IPS DF 6.9 (cell line): ENCODE results near the gene CDH4.

Experiments
- DNase-seq: peaks from one replicate; pipeline ENCODE4 v3.0.0-alpha.2; 2013; ENCODE audit warnings: low read depth, low spot score
- H3K27ac ChIP-seq: one replicate; pipeline ENCODE4 v1.5.1; 2013; ENCODE audit warnings: low read length, control low read depth
- H3K27me3 ChIP-seq: 2 replicates; pipeline ENCODE4 v1.6.1; 2013; ENCODE audit warnings: mild to moderate bottlenecking, low read length; ENCODE audit not compliant: control insufficient read depth, insufficient read depth
- H3K36me3 ChIP-seq: 2 replicates; pipeline ENCODE4 v1.6.1; 2013; ENCODE audit warnings: low read length; ENCODE audit not compliant: control insufficient read depth, insufficient read depth
- H3K4me1 ChIP-seq: 2 replicates; pipeline ENCODE4 v1.6.1; 2013; ENCODE audit warnings: low read length; ENCODE audit not compliant: control insufficient read depth, insufficient read depth
- H3K4me3 ChIP-seq: 2 replicates; pipeline ENCODE4 v1.5.1; 2013; ENCODE audit warnings: mild to moderate bottlenecking, low read length
- H3K9me3 ChIP-seq: 2 replicates; pipeline ENCODE4 v1.6.1; 2013; ENCODE audit warnings: low read length, inconsistent platforms; ENCODE audit not compliant: control insufficient read depth, insufficient read depth
- WGBS: extraction: QIAGEN DNeasy Blood & Tissue Kit; methylation state at CpG from one replicate; pipeline ENCODE4 v1.1.7; 2013; ENCODE audit warnings: mixed read lengths, missing lambda C conversion rate; ENCODE audit not compliant: insufficient read length, insufficient coverage; 5-methylcytosine and 5-hydroxymethylcytosine counted together

CDH4 gene

GRCh38 chr20:61308477-61308774 is 56.4 kb downstream of the CDH4 start:
- Histone ChIP-seq H3K27me3 (no peaks in the 10 kb centered on the region), H3K27ac (no peak overlapping the region), H3K4me1 (peaks cover 5% of the 10 kb centered on the region), H3K36me3 (no peaks in the 10 kb centered on the region), H3K9me3 (no peaks in the 10 kb centered on the region), H3K4me3 (no peak overlapping the region)
- WGBS = no CpG with 5 or more reads among the region's 2 CpGs
- no peak for DNase-seq

- no peaks in the 10 kb centered on the region for H3K9me3 ChIP-seq
- no peak overlapping the region for H3K27ac ChIP-seq
- DNase-seq = no peak
- H3K36me3 ChIP-seq = no peaks in the 10 kb centered on the region
- H3K27me3 ChIP-seq = no peaks in the 10 kb centered on the region
- no CpG with 5 or more reads among the region's 7 CpGs for WGBS
- H3K4me1 ChIP-seq = peaks cover 5% of the 10 kb centered on the region
- no peak overlapping the region for H3K4me3 ChIP-seq
Observed at GRCh38 chr20:61310954-61311353, 58.9 kb downstream of the CDH4 start.

DNA sequence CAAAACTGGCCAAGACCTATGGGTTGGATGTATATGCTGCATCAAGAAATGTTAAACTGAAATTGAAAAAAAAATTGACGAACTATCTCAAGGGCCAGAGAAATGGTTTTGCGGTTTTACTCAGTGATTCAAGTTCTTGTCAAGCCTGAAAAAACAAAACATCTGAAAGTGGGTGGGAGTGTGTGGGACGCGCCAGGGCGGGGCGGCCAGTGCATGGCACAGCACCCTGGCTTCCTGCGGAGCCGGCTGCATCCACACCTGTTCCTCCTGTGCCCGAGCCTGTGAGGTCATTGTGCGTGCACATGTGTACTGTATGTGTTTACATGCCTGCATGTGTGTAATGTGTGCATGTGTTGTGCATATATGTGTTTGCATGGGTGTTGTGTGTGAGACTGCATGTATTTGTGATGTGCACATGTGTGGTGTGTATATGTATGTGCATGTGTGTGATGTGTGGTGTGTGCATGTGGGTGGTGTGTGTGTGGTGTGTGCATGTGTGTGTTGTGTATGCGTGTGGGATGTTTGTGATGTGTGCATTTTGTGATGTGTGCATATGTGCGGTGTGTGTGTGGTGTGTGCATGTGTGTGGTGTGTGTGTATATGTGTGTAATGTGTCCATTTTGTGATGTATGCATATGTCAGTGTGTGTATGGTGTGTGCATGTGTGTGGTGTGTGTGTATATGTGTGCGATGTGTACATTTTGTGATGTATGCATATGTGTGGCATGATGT is 59.8 kb downstream of the CDH4 start:
- 100% methylated on average over 2 of the region's 13 CpGs for WGBS
- Histone ChIP-seq H3K4me3 (no peak overlapping the region), H3K9me3 (no peaks in the 10 kb centered on the region), H3K4me1 (peaks cover 3% of the 10 kb centered on the region), H3K36me3 (no peaks in the 10 kb centered on the region), H3K27me3 (no peaks in the 10 kb centered on the region), H3K27ac (no peak overlapping the region)
- no peak for DNase-seq

DNA sequence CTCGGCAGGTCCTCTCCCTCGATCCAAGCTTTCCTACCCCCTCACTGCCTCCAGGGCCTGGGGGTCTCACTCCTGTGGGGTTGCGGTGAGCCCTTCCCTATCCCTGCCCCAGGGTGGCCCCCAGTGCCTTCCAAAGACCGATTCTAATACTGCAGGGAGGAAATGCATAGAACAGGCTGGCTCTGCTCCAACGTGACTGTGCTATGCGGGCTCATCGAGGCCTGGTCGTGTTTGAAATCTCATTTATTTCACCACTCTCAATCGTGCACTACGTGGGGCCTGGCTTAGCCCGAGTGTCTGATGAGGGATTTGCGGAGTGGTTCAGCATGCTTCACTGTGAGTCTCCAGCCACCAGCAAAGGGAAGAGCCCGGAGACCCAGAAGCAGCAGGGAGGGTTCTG is 60.9 kb downstream of the CDH4 start:
- no CpG with 5 or more reads among the region's 13 CpGs for WGBS
- no peak for DNase-seq
- H3K36me3 ChIP-seq = no peaks in the 10 kb centered on the region
- no peaks in the 10 kb centered on the region; the same call in none of the 2 replicates for H3K4me1 ChIP-seq
- H3K27me3 ChIP-seq = no peaks in the 10 kb centered on the region
- no peak overlapping the region for H3K4me3 ChIP-seq
- H3K27ac ChIP-seq = no peak overlapping the region
- no peaks in the 10 kb centered on the region for H3K9me3 ChIP-seq

DNA sequence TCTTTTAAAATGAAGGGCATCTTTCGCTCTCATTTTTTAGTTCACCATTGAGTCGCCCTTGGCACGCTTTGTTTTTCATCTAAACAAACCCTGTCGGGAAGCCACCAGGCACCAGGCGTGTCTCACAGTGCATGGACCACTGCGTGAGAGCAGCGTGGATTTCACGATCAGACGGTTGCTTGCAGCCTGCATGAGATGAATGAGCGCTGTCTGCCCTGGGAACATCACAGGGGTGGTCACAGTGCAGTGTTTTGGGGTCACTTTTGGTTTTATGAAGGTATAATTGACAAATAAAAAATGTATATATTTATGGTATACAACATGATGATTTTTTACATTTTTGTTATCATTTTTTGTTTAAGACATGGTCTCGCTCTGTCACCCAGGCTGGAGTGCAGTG is 61.3 kb downstream of the CDH4 start:
- DNase-seq = no peak
- H3K4me1 ChIP-seq = no peaks in the 10 kb centered on the region; the same call in none of the 2 replicates
- WGBS = no CpG with 5 or more reads among the region's 11 CpGs
- no peaks in the 10 kb centered on the region for H3K27me3 ChIP-seq
- no peak overlapping the region for H3K27ac ChIP-seq
- H3K9me3 ChIP-seq = no peaks in the 10 kb centered on the region
- H3K36me3 ChIP-seq = no peaks in the 10 kb centered on the region
- no peak overlapping the region for H3K4me3 ChIP-seq

DNA sequence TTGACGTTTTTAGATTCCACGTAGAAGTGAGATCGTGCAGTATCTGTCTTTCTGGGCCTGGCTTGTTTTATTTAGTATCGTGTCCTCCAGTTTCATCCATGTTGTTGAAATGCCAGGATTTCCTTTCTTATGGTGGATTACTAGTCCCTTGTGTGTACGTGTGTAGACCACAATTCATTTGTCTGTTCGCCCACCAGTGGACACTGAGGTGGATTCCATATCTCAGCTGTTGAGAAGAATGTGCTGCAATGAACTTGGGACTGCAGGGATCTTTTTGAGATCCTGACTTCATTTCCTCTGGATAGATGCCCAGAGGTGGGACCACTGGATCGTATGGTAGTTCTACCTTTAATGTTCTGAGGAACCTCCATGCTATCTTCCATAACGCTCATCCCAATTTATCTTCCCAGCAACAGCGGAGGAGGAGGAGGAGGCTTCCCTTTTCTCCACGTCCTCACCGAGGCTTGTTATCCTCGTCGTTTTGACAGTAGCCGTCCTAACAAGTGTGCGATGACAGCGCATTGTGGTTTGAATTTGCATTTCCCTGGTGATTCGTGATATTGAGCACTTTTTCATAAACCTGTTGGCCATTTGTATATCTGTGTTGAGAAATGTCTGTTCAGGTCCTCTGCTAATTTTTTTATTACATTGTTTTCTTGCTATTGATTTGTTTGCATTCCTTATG is 62.4 kb downstream of the CDH4 start:
- Histone ChIP-seq H3K27me3 (no peaks in the 10 kb centered on the region), H3K4me1 (no peaks in the 10 kb centered on the region; the same call in 1 of the 2 replicates), H3K9me3 (no peaks in the 10 kb centered on the region), H3K4me3 (no peak overlapping the region), H3K36me3 (no peaks in the 10 kb centered on the region), H3K27ac (no peak overlapping the region)
- DNase-seq = no peak
- no CpG with 5 or more reads among the region's 17 CpGs for WGBS

- H3K36me3 ChIP-seq = no peaks in the 10 kb centered on the region
- no CpG with 5 or more reads among the region's 9 CpGs for WGBS
- no peak for DNase-seq
- H3K4me3 ChIP-seq = no peak overlapping the region
- H3K9me3 ChIP-seq = no peaks in the 10 kb centered on the region
- H3K27me3 ChIP-seq = no peaks in the 10 kb centered on the region
- H3K4me1 ChIP-seq = no peaks in the 10 kb centered on the region
- no peak overlapping the region for H3K27ac ChIP-seq
Observed at GRCh38 chr20:61315319-61315718, 63.3 kb downstream of the CDH4 start.

- DNase-seq = no peak
- WGBS = no CpG with 5 or more reads among the region's 10 CpGs
- Histone ChIP-seq H3K4me3 (no peak overlapping the region), H3K4me1 (no peaks in the 10 kb centered on the region), H3K9me3 (no peaks in the 10 kb centered on the region), H3K36me3 (no peaks in the 10 kb centered on the region), H3K27ac (no peak overlapping the region), H3K27me3 (no peaks in the 10 kb centered on the region)
Observed at GRCh38 chr20:61316346-61316745, 64.3 kb downstream of the CDH4 start.

DNA sequence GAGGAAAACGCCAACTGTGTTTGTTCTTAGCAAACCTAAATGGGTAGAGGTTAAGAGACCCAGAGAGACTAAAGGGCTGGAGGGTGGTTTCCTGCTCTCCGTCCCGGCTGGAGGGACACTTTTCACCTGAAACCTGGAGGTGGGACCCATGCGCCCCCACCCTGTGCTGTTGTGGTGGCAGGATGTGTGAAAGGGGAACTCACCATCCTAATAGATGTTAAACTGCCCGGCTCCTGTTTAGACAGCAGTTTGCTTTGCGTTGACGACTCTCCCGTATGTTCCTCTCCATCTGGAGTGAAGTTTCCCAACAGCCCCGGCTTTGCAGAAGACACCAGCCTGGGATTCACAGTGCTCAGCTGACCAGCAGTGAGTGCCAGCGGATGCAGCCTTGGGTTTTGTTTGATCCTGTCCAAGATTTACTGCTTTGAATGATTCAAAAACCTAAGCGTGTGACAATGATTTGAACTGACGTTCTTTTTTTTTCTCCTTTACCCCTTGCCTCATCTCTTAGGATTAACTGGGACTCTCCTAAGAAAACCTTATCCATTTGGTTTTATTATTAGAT is 66.0 kb downstream of the CDH4 start:
- Histone ChIP-seq H3K27ac (no peak overlapping the region), H3K9me3 (no peaks in the 10 kb centered on the region), H3K36me3 (no peaks in the 10 kb centered on the region), H3K4me1 (no peaks in the 10 kb centered on the region), H3K27me3 (no peaks in the 10 kb centered on the region), H3K4me3 (no peak overlapping the region)
- DNase-seq = no peak
- no CpG with 5 or more reads among the region's 12 CpGs for WGBS

DNA sequence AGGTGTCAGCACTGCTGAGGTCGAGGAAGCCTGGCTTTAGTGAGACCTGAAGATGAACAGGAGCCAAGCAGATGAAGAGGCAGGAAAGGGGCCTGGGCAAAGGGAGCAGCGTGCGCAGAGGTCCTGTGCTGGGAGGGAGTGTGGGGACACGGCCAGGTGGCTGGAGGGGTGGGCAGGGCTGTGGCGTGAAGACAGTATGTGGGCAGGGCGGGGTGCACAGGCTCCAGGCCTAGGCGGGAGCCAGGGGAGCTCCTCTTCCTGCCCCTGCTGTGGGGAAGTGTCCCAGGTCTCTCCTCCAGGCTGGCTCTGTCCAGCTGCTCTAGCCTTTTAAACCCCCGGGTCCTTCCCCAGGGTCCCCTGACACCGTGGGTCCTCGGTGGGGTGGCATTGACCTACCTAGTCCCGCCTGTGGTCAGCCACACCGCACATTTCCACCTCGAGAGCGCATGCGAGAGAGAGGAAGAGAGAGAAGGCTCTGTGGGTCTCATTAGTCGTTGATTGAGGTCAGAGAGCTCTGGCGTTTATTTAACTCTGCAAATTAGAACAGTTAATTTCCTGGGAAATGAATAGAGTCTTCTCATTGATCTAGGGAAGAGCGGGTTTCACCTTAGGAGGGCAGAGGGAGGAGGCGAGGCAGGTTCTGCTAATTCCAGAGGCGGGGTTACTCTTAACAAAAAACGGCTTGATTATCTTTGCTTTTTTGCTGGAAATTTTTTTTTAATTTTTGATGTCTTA is 68.8 kb downstream of the CDH4 start:
- H3K4me3 ChIP-seq = no peak overlapping the region
- no peak overlapping the region for H3K27ac ChIP-seq
- DNase-seq = no peak
- H3K27me3 ChIP-seq = no peaks in the 10 kb centered on the region
- H3K4me1 ChIP-seq = no peaks in the 10 kb centered on the region
- no CpG with 5 or more reads among the region's 21 CpGs for WGBS
- H3K9me3 ChIP-seq = no peaks in the 10 kb centered on the region
- no peaks in the 10 kb centered on the region for H3K36me3 ChIP-seq
